ENCODE measurements around the gene SLC15A1. TPM values are rescaled to one million over a fixed set of nuclear protein-coding genes. Genes with fewer than 3 reads are reported as not detected.

Gene SLC15A1
- total RNA-seq, 1 experiment from 2014 or later, result 1.9 TPM

DNA sequence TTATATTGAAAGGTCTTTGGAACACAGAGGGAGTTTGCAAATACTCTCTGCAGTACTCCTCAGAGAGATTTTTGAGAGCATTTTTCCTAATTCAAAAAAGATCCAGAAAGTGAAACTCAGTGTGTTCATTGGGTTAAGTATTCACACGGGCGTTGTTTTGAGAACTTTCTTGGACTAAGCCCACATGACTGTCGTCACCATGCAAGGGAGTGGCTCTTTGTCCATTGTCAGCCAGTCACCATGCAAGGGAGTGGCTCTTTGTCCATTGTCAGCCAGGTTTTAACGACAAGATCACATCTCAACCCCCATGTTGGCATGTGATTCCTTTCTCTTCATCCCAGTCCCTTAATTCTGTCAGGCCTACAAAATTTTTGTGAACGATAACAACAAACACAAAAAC, 94.3 kb downstream of the SLC15A1 start:
- peaks cover 1% of the 10 kb centered on the region; the same call in 1 of the 2 replicates for H3K27me3 Mint-ChIP-seq (ENCODE audit: low read depth)
- TF ChIP-seq, protein P1, sequence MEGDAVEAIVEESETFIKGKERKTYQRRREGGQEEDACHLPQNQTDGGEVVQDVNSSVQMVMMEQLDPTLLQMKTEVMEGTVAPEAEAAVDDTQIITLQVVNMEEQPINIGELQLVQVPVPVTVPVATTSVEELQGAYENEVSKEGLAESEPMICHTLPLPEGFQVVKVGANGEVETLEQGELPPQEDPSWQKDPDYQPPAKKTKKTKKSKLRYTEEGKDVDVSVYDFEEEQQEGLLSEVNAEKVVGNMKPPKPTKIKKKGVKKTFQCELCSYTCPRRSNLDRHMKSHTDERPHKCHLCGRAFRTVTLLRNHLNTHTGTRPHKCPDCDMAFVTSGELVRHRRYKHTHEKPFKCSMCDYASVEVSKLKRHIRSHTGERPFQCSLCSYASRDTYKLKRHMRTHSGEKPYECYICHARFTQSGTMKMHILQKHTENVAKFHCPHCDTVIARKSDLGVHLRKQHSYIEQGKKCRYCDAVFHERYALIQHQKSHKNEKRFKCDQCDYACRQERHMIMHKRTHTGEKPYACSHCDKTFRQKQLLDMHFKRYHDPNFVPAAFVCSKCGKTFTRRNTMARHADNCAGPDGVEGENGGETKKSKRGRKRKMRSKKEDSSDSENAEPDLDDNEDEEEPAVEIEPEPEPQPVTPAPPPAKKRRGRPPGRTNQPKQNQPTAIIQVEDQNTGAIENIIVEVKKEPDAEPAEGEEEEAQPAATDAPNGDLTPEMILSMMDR (conservative IDR thresholded peaks at IDR 0.05), result no peak
- WGBS (ENCODE audit: extremely low coverage, insufficient read length, low lambda C conversion rate), result no CpG with 5 or more reads among the region's 5 CpGs
- Histone ChIP-seq H3K4me1 (ENCODE audit: insufficient read depth, low read length) (no peaks in the 10 kb centered on the region; the same call in 1 of the 2 replicates), H3K4me2 (ENCODE audit: insufficient read depth, insufficient read length, low read length) (no peak overlapping the region), H4K91ac (ENCODE audit: insufficient read length, low read depth, low read length) (no peak overlapping the region), H2BK15ac (ENCODE audit: low read depth, low read length) (no peak overlapping the region), H3T11ph (ENCODE audit: low read length) (no peak overlapping the region), H4K8ac (replicated peaks; ENCODE audit: insufficient read length, low read depth, low read length) (no peak overlapping the region), H3K9ac (ENCODE audit: extremely low read depth, insufficient read length, low read length) (no peak overlapping the region), H3K18ac (ENCODE audit: insufficient read length, low read depth, low read length) (no peak overlapping the region), H2BK12ac (ENCODE audit: insufficient read length, low read depth, low read length) (no peak overlapping the region), H2AK5ac (ENCODE audit: insufficient read length, low read length) (no peak overlapping the region), H3K27me3 (ENCODE audit: insufficient read depth, low read length) (no peaks in the 10 kb centered on the region), H3K56ac (ENCODE audit: insufficient read length, low read depth, low read length) (no peak overlapping the region), H2BK5ac (ENCODE audit: insufficient read length, low read length) (no peak overlapping the region), H3K23me2 (ENCODE audit: insufficient read length, low read depth, low read length, poor library complexity, severe bottlenecking) (no peaks in the 10 kb centered on the region), H3K23ac (ENCODE audit: insufficient read length, low read depth, low read length) (no peak overlapping the region), H4K5ac (ENCODE audit: insufficient read length, low read depth, low read length) (no peak overlapping the region), H3K27ac (ENCODE audit: insufficient read length, low read depth, low read length) (no peak overlapping the region), H3K4ac (ENCODE audit: low read depth, low read length) (no peak overlapping the region), H3K79me1 (ENCODE audit: insufficient read depth, low read depth, low read length, poor library complexity, severe bottlenecking) (no peaks in the 10 kb centered on the region), H2AFZ (ENCODE audit: low read length) (no peak overlapping the region), H3K79me2 (ENCODE audit: insufficient read depth, low read length) (no peaks in the 10 kb centered on the region), H2BK20ac (ENCODE audit: low read depth, low read length, poor library complexity, severe bottlenecking) (no peak overlapping the region), H3K9me3 (ENCODE audit: control insufficient read depth, low read depth, low read length) (no peaks in the 10 kb centered on the region), H3K14ac (ENCODE audit: insufficient read depth, low read length) (no peak overlapping the region), H2BK120ac (ENCODE audit: low read depth, low read length, poor library complexity, severe bottlenecking) (no peak overlapping the region), H4K20me1 (ENCODE audit: control insufficient read depth, insufficient read depth, insufficient read length) (no peaks in the 10 kb centered on the region)
- peaks cover 2 to 6% of the 10 kb centered on the region in 2 experiments; a peak in 3 of 4 replicates for H3K4me1 Mint-ChIP-seq
- no peak for DNase-seq
- H3K4me3 Mint-ChIP-seq, result no peak overlapping the region
- peaks cover 18 to 23% of the 10 kb centered on the region in 2 experiments for H3K9me3 Mint-ChIP-seq
- H3K27ac Mint-ChIP-seq, result no peak overlapping the region
- H3K36me3 Mint-ChIP-seq (ENCODE audit: insufficient read depth in 1 of 3, low read depth in 3 of 3), result peaks cover 10 to 19% (median 11%) of the 10 kb centered on the region in 3 experiments; a peak in 5 of 7 replicates

Data from H9 (cell line).